DND-41 (cell line): Measurements from ENCODE around the gene HTT.

Experiments
- EZH2 ChIP-seq: IDR thresholded peaks from 3 replicates; pipeline ENCODE4 v1.6.1; 2012; ENCODE audit warnings: borderline replicate concordance, low read depth, mild to moderate bottlenecking, moderate library complexity, low read length, inconsistent platforms; ENCODE audit not compliant: severe bottlenecking
- TF ChIP-seq, protein P1 (sequence below): IDR thresholded peaks from 2 replicates; pipeline ENCODE4 v1.5.1; 2012; ENCODE audit warnings: borderline replicate concordance, low read length, moderate library complexity, mild to moderate bottlenecking; ENCODE audit not compliant: poor library complexity, severe bottlenecking; ENCODE audit errors: extremely low read depth

DNA sequence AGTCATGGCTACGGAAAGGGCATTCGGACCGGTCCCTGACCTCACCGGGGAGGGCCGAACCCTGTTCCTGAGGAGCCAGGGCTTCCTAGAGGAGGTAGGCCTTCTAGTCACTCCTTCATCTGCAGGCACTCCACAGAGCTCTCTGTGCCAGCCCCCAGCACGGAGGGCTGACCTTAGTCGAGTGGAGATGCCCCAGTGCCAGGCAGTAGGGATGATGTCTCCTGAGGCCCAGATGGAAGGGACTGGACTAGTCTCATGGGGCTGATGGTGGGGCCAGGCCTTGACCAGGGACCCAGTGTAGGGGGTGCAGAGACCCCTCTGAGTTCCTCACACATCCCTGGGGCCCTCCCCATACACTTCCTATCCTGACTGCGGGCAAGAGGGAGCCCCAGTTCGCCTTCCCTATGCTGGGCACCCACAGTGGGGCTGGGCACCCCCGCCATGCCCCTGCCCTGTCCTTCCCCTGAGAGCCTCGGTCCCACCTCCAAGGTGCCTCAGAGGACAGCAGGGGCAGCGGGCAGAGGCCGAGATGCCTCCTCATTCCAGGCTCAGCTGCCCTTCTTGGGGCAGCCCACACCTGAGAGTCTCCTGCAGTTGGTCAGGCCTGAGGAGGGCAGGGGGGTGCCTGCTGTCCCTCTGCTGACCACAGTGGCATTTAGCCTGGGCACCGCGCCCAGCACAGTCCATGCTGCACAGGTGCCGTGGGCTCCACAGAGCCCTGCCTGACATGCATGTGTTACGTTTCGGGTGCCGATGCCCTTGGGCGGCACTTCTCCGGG lies 173.1 kb downstream of the HTT start:
- TF ChIP-seq, protein P1, sequence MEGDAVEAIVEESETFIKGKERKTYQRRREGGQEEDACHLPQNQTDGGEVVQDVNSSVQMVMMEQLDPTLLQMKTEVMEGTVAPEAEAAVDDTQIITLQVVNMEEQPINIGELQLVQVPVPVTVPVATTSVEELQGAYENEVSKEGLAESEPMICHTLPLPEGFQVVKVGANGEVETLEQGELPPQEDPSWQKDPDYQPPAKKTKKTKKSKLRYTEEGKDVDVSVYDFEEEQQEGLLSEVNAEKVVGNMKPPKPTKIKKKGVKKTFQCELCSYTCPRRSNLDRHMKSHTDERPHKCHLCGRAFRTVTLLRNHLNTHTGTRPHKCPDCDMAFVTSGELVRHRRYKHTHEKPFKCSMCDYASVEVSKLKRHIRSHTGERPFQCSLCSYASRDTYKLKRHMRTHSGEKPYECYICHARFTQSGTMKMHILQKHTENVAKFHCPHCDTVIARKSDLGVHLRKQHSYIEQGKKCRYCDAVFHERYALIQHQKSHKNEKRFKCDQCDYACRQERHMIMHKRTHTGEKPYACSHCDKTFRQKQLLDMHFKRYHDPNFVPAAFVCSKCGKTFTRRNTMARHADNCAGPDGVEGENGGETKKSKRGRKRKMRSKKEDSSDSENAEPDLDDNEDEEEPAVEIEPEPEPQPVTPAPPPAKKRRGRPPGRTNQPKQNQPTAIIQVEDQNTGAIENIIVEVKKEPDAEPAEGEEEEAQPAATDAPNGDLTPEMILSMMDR, result no peak
- TF ChIP-seq EZH2, result no peak
